SW480 (cell line): ENCODE measurements around the gene PLA2G12B.

Source experiments
- DNase-seq: peaks from one replicate; pipeline ENCODE4 v3.0.0-alpha.2; 2016; ENCODE audit warnings: low spot score

The PLA2G12B gene

DNA sequence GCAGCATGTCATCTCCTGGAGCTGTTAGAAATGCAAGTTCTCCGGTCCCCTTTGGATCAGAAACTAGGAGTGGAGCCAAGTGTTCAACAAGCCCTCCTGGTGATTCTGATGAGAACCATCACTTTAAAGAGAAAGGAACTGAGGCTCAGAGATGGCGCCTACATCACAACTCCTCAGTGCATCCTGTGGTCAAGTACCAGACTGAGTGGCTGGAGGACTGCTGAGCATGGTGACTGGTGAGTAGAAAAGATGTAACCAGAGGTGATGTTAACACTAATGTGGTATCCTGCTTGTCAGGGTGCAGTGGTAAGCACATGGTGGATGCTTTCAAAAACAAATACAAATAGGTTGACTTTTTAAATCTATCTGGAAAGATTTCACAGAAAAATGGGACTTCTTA, 64.5 kb downstream of the PLA2G12B start:
- DNase-seq = no peak

DNA sequence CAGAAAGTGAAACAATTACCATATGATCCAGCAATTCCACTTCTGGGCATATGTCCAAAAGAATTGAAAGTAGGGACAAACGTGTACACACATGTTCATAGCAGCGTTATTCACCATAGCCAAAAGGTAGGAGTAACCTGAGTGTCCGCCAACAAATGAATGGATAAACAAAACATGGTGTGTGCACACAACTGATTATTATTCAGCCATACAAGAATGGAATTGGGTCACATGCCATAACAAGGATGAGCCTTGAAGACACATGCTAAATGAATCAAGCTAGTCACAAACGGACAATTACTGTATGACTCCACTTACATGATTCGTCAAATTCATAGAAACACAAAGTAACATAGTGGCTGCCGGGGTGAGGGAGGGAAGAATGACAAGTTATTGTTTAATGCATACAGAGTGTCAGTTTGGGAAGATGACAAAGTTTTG, 65.2 kb downstream of the PLA2G12B start:
- no peak for DNase-seq

GRCh38 chr10:72888151-72888638, 66.4 kb downstream of the PLA2G12B start:
- DNase-seq = no peak

- DNase-seq = no peak
Observed at GRCh38 chr10:72887043-72887442, 67.6 kb downstream of the PLA2G12B start.

GRCh38 chr10:72886621-72887020, 68.0 kb downstream of the PLA2G12B start:
- no peak for DNase-seq

DNA sequence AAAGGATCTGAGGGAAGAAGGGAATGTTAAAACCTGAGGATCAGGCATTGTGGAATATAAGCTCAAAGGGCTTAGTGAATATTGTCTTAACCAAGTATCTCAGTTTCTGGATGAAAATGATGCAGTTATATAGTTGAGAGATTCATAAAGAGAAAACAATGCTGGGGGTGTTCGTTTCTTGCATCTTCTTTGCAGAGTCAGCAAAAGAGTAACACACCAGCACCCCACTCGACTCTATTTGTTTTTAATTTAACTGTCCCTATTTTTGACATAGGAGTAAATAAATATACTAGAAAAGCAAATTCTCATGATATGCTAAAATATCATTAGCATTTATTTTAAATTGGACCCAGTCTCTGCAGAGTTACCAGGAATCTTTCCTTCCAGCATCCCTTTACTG, 68.7 kb downstream of the PLA2G12B start:
- DNase-seq = no peak
